ENCODE data around the gene RASSF3. TPM values are rescaled to one million over a fixed set of nuclear protein-coding genes. Genes with fewer than 3 reads are reported as not detected.

The RASSF3 gene
- total and polyA plus RNA-seq, 10 of the 15 experiments (the other 5 are each of a cell fraction or from before 2014, with no cell fraction given): 6.9 to 62.4 (median 30.3) TPM

GRCh38 chr12:64566122-64566521, 44.2 kb upstream of the RASSF3 start:
- no peak overlapping the region for H2AFZ ChIP-seq (ENCODE audit: control insufficient read depth, low read depth, low read length)
- ATAC-seq (no peak), DNase-seq (ENCODE audit: low read depth, low spot score) (no peak), FAIRE-seq (no peak)
- ChIA-PET POLR2A (no interaction called here), RAD21 (ENCODE audit: unreplicated experiment) (interaction anchor here (0.7 kb wide), 1 partner anchor 376 kb away, joined by 3 read pairs; no protein-coding TSS in a partner anchor), SMC1A (ENCODE audit: uncharacterized antibody, unreplicated experiment) (no interaction called here), CTCF (no interaction called here)
- no peaks in the 10 kb centered on the region for H3K27me3 ChIP-seq (replicated peaks in 1 of 2; ENCODE audit: control insufficient read depth in 2 of 2, insufficient read depth in 2 of 2, low read length in 1 of 2)
- no peak overlapping the region for H3K27ac ChIP-seq (ENCODE audit: control insufficient read depth, insufficient read depth)
- no peak overlapping the region for H3K9ac ChIP-seq (ENCODE audit: control insufficient read depth, insufficient read depth, low read length)
- no peaks in the 10 kb centered on the region for H4K20me1 ChIP-seq (ENCODE audit: control insufficient read depth, insufficient read depth)
- BruUV-seq (replicated peaks): no TSS peak
- no peaks in the 10 kb centered on the region for H3K79me2 ChIP-seq (ENCODE audit: control insufficient read depth, insufficient read depth, low read length)
- no peaks in the 10 kb centered on the region for H3K9me3 ChIP-seq (replicated peaks; ENCODE audit: control insufficient read depth, insufficient read depth, low read length)
- in situ Hi-C loops (cut with MboI) (no loop called here), intact Hi-C loops (cut with micrococcal nuclease; ENCODE audit: unreplicated experiment) (no loop called here)
- H3K4me2 ChIP-seq (ENCODE audit: control insufficient read depth, insufficient read depth): no peak overlapping the region
- H3K4me1 ChIP-seq (ENCODE audit: control insufficient read depth, insufficient read depth, low read length): no peaks in the 10 kb centered on the region
- H3K36me3 ChIP-seq (ENCODE audit: control insufficient read depth in 2 of 2, insufficient read depth in 2 of 2, low read length in 1 of 2): no peaks in the 10 kb centered on the region
- 61% methylated on average over 4 of the region's 4 CpGs for WGBS (ENCODE audit: insufficient coverage, insufficient replicate concordance, low lambda C conversion rate, missing lambda C conversion rate)
- H3K4me3 ChIP-seq: no peak overlapping the region
- no peak for TF ChIP-seq PAX5 (IDR thresholded peaks at IDR 0.05; ENCODE audit: borderline replicate concordance, low read depth, low read length)
- TF ChIP-seq CHD1 (IDR thresholded peaks at IDR 0.05; ENCODE audit: low read depth, low read length): no peak
- TF ChIP-seq, protein P1, sequence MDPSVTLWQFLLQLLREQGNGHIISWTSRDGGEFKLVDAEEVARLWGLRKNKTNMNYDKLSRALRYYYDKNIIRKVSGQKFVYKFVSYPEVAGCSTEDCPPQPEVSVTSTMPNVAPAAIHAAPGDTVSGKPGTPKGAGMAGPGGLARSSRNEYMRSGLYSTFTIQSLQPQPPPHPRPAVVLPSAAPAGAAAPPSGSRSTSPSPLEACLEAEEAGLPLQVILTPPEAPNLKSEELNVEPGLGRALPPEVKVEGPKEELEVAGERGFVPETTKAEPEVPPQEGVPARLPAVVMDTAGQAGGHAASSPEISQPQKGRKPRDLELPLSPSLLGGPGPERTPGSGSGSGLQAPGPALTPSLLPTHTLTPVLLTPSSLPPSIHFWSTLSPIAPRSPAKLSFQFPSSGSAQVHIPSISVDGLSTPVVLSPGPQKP (IDR thresholded peaks at IDR 0.05; ENCODE audit: low read depth, low read length): no peak
- no peak for TF ChIP-seq CREB1 (IDR thresholded peaks at IDR 0.05; ENCODE audit: low read depth)
- no peak for TF ChIP-seq BRCA1 (IDR thresholded peaks at IDR 0.05; ENCODE audit: low read depth, low read length)
- TF ChIP-seq, protein P2, sequence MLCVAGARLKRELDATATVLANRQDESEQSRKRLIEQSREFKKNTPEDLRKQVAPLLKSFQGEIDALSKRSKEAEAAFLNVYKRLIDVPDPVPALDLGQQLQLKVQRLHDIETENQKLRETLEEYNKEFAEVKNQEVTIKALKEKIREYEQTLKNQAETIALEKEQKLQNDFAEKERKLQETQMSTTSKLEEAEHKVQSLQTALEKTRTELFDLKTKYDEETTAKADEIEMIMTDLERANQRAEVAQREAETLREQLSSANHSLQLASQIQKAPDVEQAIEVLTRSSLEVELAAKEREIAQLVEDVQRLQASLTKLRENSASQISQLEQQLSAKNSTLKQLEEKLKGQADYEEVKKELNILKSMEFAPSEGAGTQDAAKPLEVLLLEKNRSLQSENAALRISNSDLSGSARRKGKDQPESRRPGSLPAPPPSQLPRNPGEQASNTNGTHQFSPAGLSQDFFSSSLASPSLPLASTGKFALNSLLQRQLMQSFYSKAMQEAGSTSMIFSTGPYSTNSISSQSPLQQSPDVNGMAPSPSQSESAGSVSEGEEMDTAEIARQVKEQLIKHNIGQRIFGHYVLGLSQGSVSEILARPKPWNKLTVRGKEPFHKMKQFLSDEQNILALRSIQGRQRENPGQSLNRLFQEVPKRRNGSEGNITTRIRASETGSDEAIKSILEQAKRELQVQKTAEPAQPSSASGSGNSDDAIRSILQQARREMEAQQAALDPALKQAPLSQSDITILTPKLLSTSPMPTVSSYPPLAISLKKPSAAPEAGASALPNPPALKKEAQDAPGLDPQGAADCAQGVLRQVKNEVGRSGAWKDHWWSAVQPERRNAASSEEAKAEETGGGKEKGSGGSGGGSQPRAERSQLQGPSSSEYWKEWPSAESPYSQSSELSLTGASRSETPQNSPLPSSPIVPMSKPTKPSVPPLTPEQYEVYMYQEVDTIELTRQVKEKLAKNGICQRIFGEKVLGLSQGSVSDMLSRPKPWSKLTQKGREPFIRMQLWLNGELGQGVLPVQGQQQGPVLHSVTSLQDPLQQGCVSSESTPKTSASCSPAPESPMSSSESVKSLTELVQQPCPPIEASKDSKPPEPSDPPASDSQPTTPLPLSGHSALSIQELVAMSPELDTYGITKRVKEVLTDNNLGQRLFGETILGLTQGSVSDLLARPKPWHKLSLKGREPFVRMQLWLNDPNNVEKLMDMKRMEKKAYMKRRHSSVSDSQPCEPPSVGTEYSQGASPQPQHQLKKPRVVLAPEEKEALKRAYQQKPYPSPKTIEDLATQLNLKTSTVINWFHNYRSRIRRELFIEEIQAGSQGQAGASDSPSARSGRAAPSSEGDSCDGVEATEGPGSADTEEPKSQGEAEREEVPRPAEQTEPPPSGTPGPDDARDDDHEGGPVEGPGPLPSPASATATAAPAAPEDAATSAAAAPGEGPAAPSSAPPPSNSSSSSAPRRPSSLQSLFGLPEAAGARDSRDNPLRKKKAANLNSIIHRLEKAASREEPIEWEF (IDR thresholded peaks at IDR 0.05; ENCODE audit: insufficient replicate concordance, low read depth, low read length): no peak
- TF ChIP-seq, protein P3, sequence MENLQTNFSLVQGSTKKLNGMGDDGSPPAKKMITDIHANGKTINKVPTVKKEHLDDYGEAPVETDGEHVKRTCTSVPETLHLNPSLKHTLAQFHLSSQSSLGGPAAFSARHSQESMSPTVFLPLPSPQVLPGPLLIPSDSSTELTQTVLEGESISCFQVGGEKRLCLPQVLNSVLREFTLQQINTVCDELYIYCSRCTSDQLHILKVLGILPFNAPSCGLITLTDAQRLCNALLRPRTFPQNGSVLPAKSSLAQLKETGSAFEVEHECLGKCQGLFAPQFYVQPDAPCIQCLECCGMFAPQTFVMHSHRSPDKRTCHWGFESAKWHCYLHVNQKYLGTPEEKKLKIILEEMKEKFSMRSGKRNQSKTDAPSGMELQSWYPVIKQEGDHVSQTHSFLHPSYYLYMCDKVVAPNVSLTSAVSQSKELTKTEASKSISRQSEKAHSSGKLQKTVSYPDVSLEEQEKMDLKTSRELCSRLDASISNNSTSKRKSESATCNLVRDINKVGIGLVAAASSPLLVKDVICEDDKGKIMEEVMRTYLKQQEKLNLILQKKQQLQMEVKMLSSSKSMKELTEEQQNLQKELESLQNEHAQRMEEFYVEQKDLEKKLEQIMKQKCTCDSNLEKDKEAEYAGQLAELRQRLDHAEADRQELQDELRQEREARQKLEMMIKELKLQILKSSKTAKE (IDR thresholded peaks at IDR 0.05; ENCODE audit: low read depth, poor library complexity, severe bottlenecking): no peak
- TF ChIP-seq GABPA (IDR thresholded peaks at IDR 0.05; ENCODE audit: low read depth): no peak
- TF ChIP-seq, protein P4, sequence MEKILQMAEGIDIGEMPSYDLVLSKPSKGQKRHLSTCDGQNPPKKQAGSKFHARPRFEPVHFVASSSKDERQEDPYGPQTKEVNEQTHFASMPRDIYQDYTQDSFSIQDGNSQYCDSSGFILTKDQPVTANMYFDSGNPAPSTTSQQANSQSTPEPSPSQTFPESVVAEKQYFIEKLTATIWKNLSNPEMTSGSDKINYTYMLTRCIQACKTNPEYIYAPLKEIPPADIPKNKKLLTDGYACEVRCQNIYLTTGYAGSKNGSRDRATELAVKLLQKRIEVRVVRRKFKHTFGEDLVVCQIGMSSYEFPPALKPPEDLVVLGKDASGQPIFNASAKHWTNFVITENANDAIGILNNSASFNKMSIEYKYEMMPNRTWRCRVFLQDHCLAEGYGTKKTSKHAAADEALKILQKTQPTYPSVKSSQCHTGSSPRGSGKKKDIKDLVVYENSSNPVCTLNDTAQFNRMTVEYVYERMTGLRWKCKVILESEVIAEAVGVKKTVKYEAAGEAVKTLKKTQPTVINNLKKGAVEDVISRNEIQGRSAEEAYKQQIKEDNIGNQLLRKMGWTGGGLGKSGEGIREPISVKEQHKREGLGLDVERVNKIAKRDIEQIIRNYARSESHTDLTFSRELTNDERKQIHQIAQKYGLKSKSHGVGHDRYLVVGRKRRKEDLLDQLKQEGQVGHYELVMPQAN (conservative IDR thresholded peaks at IDR 0.05): no peak
- TF ChIP-seq KAT2A (conservative IDR thresholded peaks at IDR 0.05; ENCODE audit: control insufficient read depth, low read depth, low read length): no peak
